NCI-H1694 treated with DMSO at 0.1 percent for 48 hours (cell line): Measurements from ENCODE around the gene KRTAP2-2.
"Not testable (repeated sequence)": the region's sequence is repeated elsewhere in the genome, so short reads cannot be mapped to it uniquely, and the experiment has no call there.

Experiments used
- DNase-seq: peaks from one replicate; lab custom pipeline; 2025; lab: John Stamatoyannopoulos, UW

KRTAP2-2 gene

DNA sequence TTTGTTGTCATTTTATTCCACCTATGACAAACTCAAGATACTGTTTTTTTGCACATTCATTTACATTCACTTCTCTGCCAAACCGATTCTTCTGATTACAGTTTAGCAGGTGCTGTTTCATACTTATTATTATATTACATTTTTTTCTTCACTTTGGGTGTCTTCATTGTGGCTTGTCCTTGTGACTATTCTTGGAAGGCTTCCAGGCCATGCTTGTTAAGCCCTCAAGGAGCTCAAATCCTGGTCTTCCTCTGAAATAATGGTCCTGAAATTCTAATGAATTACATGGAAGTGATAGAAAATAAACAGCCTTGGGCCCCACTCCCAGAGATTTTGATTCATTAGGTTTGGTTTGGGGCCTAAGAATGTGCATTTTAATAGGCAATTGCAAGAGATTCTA, 9.3 kb upstream of the KRTAP2-2 start:
- DNase-seq = no peak

DNA sequence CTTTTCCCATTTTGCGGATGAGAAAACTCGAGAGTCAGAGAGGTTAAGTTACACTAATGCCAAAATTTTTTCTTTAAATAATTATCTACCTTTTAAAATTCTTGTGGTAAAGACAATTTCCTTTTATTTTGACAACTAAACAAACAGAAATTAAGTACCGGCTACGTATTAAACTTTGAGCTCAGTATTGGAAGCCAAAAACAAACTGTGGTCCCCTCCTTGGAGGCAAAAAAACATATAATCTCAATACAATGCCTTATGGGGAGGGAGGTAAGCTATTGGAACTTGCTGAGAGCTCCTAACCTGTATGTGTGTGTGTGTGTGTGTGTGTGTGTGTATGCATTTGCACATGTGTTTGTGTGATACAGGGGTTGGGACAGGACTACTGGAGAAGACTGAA, 8.4 kb upstream of the KRTAP2-2 start:
- DNase-seq = no peak

DNA sequence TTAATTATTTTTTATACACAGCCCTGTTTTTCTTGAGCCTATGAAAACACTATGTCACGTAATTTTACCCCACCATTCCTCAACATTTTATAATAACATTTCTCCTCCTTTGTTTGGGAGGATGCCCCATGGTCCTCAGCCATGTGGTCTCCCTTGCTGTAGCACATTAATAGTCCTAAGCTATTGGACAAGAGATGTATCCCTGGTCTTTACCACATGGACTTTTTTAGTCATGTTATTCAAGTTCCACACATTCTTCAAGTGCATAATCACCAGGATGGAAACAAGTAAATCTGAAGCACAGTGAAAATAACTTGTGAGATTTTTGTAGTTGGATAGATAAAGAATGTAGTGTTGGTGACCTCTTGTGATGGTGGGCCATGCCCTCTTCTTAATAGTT, 6.9 kb upstream of the KRTAP2-2 start:
- DNase-seq = no peak

DNA sequence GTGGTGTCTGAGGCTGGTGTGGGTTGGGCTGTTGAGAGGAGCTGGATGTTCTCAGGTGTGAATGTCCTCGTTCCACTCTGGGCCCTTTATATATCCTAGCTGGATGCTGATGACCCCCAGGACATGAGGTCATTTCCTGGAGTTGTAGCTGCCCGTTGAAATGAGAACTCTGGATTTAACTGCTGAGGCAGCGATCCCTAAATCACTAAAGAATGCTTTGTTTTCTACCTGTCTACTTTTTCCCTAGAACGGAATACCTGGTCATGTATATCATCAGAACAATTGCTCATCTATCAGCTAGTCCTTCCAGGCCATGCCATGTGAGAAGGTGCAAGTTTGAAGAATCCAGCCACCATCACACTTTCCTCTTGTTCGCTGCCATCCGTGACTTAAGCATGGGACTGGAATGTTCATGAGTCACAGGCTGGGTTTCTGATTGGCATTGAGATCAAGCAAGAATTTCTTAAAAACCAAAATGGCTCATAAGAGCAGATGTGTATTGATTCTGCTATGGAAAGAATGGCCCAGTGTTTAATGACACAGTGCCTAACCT, 5.1 kb upstream of the KRTAP2-2 start, which contains the start of gene KRTAP2-3:
TSS of gene KRTAP2-3 (minus strand) at position 63 of the 553 bp plus-strand sequence. CDS start 64 bp downstream, outside the sequence.
- no peak for DNase-seq

DNA sequence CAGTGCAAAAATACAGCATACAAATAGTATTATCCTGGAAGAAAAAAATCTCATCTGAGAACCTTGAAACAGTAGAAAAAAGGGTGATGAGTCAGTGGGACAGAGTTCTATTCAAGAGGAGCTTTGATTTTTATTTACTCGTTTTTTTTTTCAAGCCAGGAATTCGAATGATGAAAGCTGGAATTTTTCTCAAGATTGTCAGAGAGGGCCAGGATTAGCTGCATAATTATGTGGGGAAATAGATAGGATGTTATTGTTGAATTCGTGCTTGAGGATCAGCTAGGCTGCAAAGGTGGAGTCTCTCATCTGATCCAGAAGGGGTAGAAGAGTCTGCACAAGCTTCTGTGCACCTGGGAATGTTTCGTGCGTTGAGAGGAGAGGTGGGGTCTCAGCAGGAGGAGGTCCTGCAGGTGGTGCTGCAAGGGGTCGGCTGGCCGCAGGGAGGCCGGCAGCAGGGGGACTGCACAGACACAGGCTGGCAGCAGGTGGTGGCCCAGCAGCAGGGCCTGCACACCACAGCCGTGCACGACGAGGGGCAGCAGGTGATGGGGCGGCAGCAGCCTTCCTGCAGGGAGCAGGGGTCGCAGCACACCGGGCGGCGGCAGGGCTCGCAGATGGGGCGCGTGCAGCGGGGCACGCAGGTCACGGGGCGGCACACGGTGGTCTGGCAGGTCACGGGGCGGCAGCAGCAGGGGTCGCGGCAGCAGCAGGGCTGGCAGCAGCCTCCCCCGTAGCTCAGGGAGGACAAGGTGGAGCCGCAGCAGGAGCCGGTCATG, 4.4 kb upstream of the KRTAP2-2 start:
- DNase-seq = not testable (repeated sequence)

DNA sequence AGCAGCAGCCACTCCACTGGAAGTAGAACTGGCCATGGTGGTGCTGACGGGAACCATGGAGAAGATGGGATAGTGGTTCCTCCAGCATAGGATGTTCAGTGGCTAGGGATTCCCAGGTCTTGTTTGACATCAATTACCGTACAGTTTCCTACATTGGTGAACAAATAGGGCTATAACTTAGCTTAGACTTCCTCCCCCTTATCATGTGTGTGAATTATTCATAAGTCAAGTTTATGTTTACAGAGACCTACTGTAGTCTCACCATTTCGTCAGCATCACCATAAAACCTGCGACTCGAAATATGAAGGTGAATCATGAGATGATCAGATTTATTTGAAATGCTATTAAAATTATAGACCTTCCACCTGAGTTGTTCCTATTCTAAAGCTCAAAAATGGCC, 3.7 kb upstream of the KRTAP2-2 start:
- DNase-seq = no peak

DNA sequence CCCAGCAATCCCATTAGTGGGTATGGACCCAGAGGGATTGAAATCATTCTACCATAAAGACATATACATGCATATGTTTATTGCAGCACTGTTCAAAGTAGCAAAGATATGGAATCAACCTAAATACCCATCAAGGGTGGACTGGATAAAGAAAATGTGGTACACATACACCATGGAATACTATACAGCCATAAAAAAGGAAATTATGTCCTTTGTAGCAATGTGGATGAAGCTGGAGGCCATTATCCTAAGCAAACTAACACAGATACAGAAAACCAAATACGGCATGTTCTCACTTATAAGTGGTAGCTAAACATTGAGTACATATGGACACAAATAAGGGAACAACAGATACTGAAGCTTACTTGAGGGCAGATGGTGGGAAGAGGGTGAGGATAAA, 2.5 kb upstream of the KRTAP2-2 start:
- no peak for DNase-seq

DNA sequence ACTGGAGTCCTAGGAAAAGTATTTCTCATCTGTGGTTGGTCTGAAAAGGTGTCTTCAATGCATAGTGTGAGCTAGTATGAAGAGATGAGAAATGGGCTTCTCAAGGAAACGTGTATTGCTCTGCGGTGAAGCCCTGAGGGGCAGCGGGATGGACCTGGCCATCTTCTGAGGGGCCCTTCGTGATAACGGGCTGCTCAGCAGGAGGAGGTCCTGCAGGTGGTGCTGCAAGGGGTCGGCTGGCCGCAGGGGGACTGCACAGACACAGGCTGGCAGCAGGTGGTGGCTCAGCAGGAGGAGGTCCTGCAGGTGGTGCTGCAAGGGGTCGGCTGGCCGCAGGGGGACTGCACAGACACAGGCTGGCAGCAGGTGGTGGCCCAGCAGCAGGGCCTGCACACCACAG, 474 bp downstream of the KRTAP2-2 start:
- not testable (repeated sequence) for DNase-seq

DNA sequence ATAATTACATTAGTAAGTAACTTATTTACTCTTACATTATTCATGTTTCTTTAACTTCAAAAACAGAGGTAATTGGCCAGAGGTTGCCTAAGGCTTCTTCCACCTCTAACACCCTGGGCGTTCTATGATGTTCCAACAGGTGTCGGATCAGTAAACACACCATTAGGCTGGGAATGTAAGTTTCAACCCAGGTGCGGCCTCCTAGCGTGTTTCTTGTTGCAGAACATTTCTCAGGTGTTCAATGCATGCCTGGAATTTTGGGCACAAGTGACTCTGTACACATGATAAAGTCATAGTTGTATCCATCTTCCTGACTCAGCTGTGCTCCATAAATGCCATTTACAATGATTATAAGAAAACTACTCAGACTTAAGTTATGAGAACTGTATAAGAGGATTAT, 1.0 kb downstream of the KRTAP2-2 start:
- no peak for DNase-seq

DNA sequence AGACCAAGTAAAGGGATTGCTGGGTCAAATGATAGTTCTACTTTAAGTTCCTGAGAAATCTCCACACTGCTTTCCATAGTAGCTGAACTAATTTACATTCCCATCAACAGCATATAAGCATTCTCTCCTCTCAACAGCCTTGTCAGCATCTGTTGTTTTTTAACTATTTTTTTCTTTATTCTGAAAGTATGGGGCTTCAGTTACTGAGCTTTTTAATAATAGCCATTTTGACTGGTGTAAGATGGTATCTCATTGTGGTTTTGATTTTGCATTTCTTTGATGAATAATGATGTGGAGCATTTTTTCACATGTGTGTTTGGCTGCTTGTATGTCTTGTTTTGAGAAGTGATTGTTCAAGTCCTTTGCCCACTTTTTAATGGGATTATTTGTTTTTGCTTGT, 2.5 kb downstream of the KRTAP2-2 start:
- DNase-seq = no peak

DNA sequence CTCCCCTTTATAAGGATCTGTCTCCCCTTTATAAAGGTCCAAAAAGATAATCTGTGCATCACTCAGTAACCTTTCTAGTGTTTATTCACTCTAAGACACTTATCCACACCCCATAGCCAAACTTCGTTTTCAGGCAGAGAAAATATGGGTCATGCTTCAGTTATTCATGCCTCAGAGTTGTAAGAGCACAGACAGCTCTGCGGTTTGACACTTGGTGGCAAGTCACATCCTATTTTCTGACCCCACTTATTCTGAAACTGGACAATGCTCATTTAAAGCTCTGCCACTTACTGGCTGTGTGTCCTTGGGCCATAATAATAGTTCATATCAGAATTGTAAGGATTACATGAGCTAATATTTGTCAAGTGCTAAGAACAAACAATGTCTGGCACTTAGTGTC, 5.9 kb downstream of the KRTAP2-2 start:
- no peak for DNase-seq

DNA sequence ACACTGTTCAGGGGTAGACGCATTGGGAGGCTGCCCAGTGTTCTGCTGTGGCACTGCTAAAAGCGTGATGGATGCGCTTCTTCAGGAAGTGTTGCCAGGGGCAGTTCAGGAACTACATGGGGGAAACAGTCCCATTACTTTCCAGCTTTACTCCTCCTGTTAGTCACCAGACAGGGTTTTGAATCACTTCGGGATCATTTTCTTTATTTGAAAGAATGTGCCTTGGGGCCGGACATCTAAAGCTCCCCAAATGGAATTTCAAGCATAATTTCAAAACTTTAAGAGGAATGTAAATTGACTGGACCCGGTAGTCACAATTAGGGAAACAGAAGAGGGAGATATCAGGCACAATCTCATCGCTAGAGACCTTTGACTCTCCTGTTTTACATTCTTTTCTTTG, 6.6 kb downstream of the KRTAP2-2 start:
- DNase-seq = no peak

DNA sequence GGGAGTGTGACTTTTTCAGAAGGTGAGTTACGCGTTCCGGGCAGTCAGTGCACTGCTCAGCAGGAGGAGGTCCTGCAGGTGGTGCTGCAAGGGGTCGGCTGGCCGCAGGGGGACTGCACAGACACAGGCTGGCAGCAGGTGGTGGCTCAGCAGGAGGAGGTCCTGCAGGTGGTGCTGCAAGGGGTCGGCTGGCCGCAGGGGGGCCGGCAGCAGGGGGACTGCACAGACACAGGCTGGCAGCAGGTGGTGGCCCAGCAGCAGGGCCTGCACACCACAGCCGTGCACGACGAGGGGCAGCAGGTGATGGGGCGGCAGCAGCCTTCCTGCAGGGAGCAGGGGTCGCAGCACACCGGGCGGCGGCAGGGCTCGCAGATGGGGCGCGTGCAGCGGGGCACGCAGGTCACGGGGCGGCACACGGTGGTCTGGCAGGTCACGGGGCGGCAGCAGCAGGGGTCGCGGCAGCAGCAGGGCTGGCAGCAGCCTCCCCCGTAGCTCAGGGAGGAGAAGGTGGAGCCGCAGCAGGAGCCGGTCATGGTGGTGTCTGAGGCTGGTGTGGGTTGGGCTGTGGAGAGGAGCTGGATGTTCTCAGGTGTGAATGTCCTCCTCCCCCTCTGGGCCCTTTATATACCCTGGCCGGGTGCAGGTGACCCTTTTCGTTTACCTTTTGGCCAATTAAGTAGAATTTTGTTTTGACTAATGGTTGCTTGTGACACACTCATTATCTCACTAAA, 8.1 kb downstream of the KRTAP2-2 start, which contains the start of gene KRTAP2-1:
TSS of gene KRTAP2-1 (minus strand) at position 582 of the 731 bp plus-strand sequence. CDS start at position 533, 49 bp downstream.
- not testable (repeated sequence) for DNase-seq

DNA sequence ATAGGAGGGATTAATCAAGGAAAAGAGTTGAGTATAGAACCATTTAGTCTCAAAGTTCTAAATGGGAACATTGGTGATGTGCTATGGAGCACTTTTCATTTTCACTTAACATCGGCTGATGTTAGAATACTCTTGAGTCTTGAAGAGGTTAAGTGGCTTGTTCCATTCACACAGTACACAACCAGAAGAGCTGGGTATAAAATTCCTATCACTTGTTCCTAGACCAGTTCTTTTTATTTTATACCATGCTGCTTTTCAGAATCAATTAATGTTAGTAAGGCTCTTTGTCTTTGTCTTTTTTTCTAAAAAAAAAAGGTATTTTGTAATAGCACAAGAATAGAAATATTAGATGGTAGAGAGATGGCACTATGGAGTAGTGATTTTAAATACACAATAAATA, 12.1 kb downstream of the KRTAP2-2 start:
- DNase-seq = no peak

DNA sequence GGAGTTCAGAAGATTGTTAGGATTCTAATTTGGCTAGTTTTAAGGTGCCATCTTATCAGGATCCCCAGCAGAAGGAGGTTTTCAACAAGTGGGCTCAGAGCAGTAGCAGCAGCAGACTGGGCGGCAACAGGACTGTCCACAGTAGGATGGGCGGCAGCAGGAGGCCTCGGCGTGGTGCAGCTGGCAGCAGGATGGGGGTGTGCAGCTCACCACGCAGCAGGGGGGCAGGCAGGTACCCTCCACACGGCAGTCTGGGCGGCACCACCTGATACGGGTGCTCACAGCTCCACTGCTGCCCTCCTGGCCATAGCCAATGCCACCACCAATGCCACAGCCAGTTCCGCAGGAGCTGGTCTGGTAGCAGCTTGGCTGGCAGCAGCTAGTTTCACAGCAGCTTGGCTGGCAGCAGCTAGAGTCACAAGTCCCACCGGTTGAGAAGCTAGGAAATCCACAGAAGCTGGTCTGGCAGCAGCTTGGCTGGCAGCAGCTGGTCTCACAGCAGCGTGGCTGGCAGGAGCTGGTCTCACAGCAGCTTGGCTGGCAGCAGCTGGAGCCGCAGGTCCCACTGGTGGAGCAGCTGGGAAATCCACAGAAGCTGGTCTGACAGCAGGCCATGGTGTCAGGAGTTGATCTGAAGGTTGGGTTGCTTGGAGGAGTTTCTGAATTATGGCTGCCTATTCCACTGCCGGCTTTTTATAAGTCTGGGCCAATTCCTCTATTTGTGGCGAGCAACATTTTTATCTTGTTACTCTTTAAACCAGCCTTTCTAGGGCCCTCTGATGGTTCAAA, 14.1 kb downstream of the KRTAP2-2 start, which contains the start of gene KRTAP1-1:
TSS of gene KRTAP1-1 (minus strand) at position 668 of the 789 bp plus-strand sequence. CDS start at position 615, 53 bp downstream.
- DNase-seq = not testable (repeated sequence)

DNA sequence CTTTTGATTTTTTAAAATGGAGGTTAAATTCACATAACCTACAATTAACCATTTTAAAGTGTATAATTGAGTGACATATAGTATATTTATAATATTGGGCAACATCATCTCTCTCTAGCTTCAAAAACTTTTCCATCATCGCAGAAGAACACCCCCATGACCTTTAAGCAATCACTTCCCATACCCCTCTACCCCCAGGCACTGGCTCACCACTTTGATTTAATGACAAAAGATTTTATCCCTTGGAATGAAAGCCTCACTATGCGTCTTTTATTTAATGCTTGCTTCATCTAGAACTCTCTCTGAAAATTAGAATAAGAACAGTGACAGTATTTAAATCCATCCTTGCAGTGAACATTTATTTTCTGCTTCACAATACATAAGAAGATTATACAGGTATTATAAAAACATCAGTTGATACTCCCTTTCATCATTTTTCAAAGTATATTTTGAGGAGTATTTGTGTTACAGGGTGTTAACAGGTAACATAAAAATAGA, 17.1 kb downstream of the KRTAP2-2 start:
- no peak for DNase-seq

DNA sequence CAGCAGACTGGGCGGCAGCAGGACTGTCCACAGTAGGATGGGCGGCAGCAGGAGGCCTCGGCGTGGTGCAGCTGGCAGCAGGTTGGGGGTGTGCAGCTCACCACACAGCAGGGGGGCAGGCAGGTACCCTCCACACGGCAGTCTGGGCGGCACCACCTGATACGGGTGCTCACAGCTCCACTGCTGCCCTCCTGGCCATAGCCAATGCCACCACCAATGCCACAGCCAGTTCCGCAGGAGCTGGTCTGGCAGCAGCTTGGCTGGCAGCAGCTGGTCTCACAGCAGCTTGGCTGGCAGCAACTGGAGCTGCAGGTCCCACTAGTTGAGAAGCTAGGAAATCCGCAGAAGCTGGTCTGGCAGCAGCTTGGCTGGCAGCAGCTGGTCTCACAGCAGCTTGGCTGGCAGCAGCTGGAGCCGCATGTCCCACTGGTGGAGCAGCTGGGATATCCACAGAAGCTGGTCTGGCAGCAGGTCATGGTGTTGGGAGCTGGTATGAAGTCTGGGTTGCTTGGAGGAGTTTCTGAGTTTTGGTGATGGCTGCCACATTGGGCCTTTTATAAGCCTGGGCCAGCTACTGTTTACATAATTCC, 20.6 kb downstream of the KRTAP2-2 start, which contains the start of gene KRTAP1-3:
TSS of gene KRTAP1-3 (minus strand) at position 529 of the 590 bp plus-strand sequence. CDS start at position 476, 53 bp downstream.
- not testable (repeated sequence) for DNase-seq

DNA sequence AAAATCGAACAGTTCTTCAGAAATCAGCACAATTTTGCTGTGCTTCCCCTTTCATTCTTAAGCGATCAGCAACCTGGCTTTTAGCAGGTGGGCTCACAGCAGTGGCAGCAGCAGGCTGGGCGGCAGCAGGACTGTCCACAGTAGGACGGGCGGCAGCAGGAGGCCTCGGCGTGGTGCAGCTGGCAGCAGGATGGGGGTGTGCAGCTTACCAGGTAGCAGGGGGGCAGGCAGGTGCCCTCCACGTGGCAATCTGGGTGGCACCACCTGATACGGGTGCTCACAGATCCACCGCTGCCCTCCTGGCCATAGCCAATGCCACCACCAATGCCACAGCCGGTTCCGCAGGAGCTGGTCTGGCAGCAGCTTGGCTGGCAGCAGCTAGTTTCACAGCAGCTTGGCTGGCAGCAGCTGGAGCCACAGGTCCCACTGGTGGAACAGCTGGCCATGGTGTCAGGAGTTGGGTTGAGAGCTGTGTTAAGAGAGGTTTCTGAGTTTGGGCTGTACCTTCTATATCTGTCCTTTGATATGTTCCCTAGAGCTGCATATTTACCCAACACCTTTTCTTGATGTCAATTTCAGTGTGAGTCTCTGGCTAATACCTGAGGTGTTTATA, 25.3 kb downstream of the KRTAP2-2 start, which contains the start of gene KRTAP1-4:
TSS of gene KRTAP1-4 (minus strand) at position 563 of the 613 bp plus-strand sequence. CDS start at position 446, 117 bp downstream.
- DNase-seq = no peak

DNA sequence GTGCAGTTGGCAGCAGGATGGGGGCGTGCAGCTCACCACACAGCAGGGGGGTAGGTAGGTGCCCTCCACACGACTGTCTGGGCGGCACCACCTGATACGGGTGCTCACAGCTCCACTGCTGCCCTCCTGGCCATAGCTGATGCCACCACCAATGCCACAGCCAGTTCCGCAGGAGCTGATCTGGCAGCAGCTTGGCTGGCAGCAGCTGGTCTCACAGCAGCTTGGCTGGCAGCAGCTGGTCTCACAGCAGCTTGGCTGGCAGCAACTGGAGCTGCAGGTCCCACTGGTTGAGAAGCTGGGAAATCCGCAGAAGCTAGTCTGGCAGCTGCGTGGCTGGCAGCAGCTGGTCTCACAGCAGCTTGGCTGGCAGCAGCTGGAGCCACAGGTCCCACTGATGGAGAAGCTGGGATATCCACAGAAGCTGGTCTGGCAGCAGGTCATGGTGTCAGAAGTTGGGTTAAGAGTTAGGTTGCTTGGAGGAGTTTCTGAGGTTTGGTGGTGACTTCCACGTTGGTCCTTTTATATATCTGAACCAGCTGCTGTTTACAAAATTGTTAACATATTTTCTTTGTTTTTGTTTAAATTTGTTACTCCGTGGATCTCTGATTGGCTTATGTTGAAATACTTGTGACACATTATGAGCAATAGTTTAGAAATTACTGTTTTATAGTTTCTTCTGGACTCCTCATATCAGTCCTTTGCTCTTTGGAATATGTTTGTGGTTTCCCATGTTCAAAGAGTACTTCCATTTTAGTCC, 28.1 kb downstream of the KRTAP2-2 start, which contains the start of gene KRTAP1-5:
TSS of gene KRTAP1-5 (minus strand) at position 494 of the 757 bp plus-strand sequence. CDS start at position 441, 53 bp downstream.
- no peak for DNase-seq

DNA sequence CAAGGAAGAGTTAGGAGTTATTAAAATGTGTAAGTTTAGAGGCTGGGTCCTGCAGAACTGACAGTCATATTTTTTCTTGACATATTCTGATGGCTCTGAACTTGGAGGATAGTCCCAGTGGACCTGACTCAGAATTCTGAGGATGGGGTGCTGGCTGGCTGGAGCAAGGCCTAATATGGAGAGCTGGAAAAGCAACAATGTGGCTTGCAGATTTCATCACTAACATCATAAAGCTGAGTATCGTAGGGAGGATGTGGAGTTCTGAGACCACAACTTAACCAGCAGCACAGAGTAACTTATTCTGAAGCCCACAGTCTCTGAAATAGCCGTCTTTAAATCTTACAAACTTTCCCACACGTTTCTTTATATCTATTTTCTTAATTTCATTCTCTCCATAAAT, 30.3 kb downstream of the KRTAP2-2 start:
- no peak for DNase-seq
